ENCODE data around the gene CES5A.
A peak's percentile ranks its signal among the peaks of the same experiment; 100 is the strongest.
"Not testable (repeated sequence)": the region's sequence is repeated elsewhere in the genome, so short reads cannot be mapped to it uniquely, and the experiment has no call there.

The CES5A gene

DNA sequence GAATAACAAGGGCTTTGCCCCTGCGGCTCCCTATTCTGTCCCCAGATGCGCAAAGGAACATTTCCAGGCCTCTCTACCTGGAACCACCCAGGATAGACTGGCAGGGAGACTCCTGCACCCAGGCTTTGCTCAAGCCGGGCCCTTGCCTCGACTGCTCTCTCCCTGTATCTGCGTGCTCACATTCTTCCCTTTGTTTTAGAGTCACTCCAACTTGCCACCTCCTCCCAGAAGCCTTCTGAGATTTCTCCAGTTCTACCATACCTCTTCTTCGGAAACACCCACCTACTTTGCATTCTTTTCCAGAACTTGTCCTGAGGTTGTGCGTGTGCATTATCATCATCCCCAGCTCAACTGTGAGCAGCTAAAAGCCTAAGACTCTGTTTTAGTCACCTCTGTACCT, 3.0 kb downstream of the CES5A start:
- DNase-seq, result no peak

DNA sequence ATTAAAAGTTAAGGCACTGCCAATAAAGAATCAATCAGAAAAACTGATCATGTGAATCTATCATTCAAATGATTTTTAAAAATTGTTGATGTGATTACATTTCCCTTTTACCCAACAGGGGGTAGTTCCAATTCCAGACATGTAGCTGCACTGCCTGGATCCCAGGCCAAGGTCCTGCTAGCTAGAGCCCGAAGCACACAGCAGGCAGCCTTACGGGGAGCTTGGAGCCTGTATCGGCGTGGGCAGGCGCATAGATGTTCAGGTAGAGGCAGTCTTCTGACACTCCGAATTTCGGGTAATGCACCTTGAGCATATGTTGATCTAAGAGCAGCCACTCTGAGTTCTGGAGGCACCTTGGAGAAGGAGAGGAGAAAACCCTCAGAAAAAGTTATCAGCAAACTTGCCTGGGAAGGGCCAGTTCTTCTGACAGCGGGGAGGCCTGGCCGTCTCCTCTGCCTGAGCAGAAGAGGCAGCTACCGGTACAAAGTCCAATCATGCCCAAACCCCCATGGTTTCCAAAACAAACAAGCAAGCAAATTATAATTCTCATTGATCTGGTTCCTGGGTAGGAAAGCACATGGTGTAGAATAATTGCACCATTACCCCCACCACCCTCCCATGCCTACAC, 3.6 kb downstream of the CES5A start:
- DNase-seq, result no peak

DNA sequence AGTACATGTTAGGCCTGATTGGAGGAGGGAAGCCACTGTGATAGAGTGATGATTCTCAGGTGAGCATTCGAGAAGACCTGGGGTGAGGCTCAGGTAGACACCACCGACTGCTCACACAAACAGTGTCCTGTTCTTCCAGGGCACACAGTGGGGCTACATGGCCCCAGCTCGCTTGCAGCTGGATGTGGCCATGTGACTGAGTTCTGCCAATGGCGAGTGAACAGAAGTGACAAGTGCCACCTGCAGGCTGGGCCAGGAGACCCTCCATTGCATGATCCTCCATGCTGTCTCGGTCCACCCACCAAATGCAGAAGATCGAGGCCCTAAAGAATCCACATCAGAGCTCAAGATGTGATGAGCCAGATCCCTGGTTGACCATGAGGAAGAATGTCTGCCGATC, 6.2 kb downstream of the CES5A start:
- no peak for DNase-seq

DNA sequence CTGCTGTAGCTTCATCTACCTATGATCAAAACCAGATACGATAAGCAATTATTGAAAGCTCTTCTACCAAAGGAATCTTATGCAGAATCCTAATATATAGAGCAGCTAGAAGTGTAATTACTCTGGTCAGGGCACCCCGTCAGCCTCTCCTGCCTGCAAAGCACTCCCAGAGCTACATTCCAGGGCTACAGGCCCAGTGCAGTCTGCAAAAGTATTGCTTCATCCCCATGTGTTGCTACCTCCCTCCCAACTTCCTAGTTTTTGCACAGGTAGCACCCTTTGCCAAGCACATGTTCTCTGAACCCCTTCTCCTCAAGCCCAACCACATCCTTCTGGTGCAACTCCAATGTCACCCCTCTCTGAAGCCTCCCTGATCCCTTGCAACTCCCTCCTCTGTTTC, 7.0 kb downstream of the CES5A start:
- no peak for DNase-seq

DNA sequence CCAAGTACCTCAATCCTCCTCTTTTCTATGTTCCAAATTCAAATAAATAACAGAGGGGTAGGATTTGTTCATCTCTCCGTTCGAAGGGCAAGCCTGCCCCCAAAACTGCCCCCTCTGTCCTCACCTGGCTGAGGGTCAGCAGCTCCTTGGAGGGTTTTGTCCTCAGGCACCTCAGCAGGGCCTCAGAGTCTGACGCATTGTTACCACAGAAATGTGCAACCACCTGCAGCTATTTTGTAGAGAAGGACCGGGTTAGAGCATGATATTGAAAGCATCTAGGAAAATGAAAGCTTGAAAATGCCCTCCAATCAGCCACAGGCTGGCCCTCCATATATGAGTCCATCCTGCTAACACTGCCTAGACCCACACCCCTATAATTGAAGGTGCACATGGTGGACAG, 13.9 kb downstream of the CES5A start:
- DNase-seq, result no peak

DNA sequence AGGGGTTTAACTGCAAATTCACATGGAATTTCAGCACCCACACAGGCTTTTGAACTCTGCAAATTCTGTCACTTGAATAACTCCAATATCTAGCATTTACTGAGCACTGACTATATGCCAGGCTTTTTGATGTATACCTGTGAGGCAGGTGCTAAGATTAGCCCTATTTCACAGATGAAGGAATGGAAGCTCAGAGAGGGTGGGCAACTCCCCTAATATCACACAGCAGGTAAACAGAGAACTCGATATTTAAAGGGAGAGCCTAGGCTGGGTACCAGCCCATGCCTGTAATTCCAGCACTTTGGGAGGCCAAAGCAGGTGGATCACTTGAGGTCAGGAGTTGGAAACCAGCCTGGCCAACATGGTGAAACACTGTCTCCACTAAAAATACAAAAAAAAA, 17.5 kb downstream of the CES5A start:
- not testable (repeated sequence) for DNase-seq

DNA sequence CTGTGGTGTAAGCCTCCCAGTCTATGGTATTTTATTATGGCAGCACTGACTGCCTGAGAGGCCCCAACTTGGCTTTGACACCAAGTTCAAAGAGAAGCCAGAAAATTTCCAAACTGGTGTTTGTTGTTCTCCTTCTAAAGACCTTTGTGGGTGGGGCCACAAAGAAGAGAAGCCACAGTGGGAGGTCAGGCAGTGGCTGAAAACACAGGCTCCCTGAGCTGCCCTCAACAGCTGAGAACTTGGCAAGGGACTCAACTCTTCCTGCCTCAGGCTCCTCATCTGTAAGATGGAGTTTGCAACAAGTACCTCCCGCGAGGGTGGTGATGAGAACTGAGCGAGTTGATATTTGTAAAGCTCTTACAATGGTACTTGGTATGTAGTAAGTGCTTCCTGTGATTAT, 18.2 kb downstream of the CES5A start:
- no peak for DNase-seq

DNA sequence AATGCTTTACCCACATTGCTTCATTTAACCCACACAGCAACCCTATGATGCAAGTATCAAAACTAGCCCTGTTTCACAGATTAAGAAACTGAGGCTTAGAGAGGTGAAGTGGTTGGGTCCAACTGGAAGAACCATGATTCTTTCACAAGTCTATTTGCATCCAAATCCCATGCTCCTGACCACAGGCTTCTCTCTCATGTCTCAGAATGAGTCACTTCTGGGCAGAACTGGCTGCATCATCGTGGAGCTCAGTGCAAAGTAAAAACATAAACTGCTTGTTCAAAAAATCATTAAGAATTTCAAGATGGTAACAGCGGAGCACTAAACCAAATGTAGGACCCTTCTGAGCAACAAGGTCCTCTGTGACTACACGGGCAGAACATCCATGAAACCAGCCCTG, 22.1 kb downstream of the CES5A start:
- DNase-seq, result no peak

DNA sequence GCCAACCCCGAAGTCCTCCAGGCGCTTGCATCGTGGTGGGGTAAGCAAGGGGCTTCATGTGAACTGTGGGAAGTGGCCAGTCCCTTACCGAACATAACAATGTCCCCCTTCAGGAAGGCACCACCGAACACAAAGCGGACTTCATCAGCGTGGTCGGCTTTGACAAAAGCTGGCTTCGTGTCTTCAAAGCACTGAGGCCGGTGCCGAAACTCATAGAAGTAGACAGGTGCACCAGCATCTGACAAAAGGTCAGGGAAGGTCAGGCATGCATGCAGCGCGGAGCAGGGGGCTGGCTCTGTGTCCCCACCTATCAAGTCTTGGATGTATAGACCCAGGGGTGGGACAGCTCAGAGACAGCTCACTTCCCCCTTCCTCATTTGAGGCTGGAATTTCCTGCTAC, 25.6 kb downstream of the CES5A start:
- no peak for DNase-seq

DNA sequence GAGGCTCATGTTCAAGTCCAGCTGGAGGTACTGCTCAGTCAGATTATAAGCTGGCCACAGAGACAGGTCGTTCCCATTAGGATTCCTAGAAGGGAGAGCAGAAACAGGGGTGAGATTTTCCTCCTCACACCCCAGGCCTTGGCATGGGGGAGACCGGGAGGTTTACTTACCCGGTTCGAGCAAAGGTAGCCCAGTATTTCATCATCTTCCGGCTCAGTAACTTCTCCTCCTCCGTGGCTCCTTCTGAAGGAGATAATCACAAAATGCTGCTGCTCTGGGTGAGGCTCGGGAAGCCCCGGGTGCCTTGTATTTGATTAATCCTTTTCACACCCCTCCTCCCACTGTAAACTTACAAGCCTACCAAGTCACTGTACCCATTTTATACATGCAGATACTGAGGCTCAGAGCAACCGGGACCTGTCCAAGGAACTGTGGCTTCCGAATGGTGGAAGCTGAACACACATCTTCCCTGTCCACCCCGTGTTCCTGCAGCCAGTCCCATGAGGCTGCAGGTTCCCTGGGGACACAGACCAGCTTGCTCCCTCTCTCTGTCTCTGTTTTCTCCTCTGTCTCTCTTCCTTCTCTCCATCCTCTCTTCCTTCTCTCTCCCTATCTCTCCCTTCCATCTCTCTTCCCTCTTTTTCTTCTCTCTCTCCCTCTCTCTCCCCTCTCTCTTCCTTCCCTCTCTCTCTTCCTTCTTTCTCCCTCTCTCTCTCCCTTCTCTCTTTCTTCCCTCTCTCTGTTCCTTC, 28.4 kb downstream of the CES5A start:
- no peak for DNase-seq

DNA sequence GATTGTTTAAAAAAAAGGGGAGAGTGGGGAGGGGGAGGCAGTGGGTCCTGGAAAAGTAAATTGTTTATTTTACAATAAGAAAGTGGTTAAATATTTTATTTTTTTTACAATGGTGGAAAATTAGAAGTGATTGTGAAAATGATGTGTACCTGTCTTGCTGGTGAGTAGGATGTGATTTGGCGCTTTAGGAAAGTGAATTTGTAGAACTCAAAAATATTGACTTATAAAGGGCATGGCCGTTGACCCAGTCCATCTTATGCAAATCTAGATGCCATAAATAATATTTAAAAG, 32.1 kb downstream of the CES5A start:
- no peak for DNase-seq

DNA sequence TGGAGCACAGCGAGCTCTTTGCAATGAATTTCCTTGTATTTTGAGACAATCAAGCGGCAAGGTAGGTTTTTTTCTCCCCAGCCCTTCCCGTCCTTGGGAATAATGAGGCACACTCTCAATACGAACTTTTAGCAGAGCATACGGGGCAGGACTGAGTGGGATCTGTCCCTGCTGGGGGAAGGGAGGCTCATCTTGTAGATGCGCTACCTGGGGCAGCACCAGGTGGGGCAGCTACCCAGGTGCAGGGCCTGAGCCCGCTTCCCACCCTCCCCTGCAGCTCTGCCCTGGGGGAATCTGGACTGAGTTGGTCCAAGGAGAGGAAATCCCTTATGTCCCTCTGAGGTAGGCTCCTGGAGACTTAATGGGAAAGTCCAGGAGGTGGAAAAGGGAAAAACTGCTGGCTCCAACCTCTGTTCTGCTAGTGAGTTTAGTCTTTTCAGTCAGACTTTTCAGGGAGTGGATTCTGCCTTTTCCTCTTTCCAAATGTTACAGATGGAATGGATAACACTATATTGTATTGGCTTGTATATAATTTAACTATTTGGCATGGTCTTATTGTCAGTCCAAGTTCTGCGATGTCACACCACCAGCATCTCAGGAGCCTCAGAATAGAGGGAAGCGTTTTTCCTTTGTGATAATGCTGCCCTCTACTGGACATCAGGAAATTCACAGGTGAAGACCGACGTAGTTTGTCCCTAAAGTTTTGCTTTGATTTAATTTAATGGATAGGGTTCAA, 32.6 kb downstream of the CES5A start:
- peak; percentile 19 for DNase-seq

DNA sequence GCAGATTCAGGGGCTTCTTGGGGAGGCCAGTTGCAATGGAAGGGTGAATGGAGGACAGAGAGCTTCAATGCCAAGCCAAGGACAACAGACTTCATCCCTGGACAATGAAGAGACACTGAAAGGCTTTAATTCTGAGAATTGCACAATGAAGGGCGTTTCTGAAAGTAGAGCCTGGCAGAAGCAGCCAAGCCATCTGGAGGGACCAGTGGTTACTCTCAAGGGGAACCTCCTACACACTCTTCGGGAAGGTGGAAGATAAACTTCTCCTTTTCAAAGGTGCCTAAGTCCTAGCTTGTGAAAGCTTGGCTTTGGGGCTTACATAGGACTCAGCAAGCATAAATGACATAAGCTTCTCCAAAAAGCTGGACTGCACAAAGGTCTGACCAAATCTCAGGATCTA, 36.1 kb downstream of the CES5A start:
- DNase-seq, result no peak

DNA sequence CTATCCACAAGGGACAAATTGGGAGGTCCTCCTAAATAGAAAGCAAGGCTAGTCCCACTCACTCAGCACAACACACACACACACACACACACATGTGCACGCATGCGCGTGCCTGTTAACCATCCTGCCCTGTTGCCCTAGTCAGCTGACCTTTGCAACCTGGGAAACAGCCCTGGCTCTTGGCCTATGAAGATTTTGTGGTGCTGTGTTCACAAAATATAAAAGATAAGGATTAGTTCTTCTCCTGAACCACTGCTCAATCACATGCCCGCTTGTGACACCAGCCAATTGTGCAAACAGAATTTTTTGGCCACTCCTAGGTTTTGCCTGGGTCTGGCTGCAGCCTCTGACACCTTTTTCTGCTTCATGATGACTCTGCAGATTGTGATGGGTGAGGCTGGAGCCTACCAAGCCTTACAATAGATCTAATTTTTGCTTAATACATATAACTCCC, 39.0 kb downstream of the CES5A start:
- no peak for DNase-seq

DNA sequence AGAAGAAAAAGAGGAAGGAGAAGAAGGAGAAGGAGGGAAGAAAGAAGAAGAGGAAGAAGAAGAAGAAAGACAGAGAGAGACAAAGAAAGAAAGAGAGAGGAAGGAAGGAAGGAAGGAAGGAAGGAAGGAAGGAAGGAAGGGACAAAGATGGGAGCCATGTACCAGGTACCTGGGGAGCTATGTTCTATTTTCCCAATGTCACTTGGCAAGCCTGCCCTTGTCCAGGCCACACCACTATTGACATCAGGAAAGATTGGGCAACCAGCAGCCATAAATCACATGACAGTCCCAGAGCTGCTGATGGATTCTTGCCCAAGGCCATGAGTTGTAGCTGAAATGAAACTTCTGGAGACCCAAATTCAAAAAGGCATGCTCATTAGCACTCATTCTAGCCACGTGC, 39.6 kb downstream of the CES5A start:
- DNase-seq, result no peak

DNA sequence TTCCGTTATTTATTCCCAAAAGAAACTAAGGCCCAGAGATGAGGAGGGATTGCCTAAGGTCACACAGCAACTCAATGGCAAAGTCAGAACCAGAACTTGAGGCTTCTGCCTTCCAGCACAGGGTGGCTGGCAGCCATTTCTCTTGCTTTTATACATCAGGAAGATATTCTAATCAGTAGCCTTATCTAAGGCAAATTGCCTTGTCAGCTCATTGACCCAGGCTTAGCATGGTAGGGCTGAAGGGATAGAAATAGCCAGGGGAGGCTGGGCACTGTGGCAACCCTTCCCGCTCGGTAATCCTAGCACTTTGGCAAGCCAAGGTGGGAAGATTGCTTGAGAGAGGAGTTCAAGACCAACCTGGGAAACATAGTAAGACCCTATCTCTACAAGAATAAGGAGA, 40.0 kb downstream of the CES5A start:
- not testable (repeated sequence) for DNase-seq

DNA sequence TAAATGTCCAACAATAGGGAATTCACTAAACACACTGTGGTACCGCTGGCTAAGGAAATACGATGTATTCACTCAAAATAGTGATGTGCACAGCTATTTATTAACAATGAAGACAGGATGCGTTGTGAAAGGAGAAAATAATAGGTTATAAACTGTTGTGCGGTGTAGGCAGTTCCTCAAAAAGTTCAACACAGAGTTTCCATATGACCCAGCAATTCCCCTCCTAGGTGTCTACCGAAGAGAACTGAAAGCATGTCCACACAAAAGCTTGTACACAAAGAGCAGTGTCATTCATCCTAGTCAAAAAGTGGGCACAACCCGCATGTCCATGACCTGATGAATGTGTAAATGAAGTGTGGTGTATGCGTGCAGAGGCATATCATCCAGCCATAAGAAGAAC, 41.1 kb downstream of the CES5A start:
- no peak for DNase-seq

DNA sequence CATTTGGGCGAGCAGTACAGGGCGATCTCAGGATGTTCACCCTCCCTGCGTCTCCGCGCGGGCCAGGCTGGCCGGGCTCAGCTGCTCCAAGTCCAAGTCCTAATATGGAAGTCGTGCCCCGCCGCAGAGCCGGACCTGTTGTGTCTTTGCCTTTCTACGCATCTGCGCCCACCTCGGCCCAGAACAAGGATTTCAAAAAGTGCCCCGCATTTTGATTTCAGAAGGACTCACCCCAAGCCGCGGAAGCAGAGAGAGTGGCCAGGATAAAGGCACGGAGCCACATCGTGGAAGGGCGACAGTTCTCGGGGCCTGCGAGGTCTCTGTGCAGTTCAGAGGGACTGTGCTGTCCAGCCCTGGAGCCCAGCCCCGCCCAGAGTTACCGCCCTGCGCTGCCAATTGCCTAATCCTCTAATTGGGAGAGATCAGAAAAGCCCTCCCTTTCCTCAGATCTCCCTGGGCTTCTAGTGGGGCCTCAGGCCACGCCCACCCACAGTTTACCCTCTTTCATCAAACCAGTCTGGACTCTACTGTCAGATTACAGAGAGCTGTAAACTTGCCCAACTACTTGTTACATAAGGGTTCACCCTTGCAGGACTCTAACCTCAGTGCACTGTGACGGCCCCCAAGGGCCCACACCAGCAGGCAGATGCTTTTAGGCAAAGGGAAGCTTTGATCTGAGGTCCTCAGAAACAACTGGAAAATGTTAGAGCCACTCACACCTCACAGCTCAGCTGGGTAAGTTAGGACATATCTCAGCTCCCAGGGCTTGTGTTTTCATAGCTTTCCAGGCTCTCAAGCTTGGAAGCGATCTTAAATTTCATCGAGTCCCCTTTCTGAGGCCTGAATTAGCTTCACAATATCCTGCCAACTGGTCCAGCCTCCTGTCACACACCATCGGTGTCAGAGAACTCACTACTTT, 42.1 kb downstream of the CES5A start, which contains the start of gene CES1:
CES1 (minus strand) TSS at position 324 of the 919 bp plus-strand sequence; CDS start at position 283, 41 bp downstream.
- no peak for DNase-seq

DNA sequence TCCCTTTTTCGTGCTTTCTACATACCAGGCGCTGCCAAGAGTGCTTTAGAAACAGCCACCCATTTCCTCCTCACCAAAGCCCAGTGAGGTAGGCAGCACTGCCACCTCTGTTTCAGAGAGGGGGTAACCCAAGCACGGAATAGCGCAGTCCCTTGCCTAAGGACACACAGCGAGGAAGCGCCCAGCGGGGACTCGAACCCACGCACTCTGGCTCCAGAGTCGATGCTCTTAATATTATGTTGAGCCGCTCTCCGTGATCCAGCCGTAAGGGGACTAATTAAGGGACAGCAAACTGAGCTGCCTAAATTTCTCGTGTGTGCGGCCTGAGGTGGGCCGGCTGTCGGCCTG, 42.8 kb downstream of the CES5A start:
- no peak for DNase-seq

DNA sequence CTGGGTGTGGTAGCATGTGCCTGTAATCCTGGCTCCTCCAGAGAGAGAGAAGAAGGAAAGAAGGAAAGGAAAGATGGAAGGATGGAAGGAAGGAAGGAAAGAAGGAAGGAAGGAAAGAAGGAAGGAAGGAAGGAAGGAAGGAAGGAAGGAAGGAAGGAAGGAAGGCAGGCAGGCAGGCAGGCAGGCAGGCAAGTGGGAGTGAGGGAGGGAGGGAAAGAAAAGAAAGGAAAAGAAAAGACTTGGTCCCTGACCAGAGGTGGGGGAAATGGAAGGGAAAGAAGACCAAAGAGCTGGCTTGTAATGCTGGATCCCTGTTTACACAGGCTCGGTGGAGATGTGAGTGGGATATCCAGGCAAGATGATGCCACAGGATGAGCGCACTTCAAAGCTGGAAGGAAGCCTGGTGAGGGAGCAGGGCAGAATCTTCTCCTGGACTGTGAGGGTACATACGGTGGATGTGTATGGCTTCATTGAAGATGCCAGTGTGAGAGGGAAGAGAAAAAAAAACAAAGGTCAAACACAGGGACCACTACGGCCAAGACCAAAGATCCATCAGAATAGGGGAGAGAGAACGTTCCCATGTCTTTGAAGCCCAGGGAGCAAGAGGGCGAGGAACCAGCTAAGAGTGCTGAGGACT, 44.4 kb downstream of the CES5A start:
- DNase-seq, result no peak

DNA sequence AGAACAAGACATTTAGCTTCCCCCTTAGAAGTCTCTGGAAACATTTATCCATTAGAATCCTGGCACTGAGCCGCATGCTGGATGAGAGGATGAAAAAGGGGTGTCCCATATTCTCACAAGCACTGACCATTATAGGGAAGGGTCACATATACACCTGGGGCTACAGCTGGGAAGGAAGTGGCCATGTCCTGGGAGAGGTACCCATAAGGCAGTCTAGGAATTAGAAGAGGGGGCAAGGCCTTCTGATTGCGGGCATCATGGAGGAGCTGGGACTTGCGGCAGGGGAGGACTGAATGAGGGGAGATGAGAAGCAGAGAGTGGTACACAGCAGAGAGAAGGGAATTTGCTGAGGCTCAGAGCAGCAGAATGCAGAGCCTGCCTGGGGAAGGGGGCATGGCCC, 45.9 kb downstream of the CES5A start:
- DNase-seq, result not testable (repeated sequence)

DNA sequence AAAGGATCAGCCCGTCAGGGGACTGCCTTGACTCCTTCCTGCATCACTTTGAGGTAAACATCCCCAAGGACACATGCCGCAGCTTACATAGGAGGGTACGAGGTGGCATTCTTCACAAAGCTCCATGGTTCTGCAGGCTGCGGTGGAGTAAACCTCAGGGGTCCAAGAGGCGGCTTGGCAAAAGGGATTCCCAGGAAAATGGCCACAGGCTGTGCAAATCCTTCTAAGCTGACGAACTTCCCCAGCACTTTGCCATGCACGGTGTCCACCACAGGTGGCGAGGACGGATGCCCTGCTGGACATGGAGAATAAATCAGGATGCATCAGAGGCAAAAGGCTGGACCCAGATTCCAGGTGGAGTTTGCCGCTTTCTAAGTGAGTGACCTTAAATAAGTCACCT, 46.5 kb downstream of the CES5A start:
- no peak for DNase-seq
